ACC112 (cell line): ENCODE measurements around the gene CDH18.

Experiments
- H2AFZ ChIP-seq: fragments of 200-600 bp; sonication (generic); one replicate; pipeline ENCODE4 v1.6.0; 2017; ENCODE audit warnings: antibody characterized with exemption, low read length; ENCODE audit not compliant: unreplicated experiment
- H3K27ac ChIP-seq: fragments of 200-600 bp; sonication (generic); 2 replicates; pipeline ENCODE4 v1.5.1; 2014; ENCODE audit warnings: low read depth, mild to moderate bottlenecking, antibody characterized with exemption, low read length, moderate library complexity
- H3K27me3 ChIP-seq: fragments of 200-600 bp; sonication (generic); 2 replicates; pipeline ENCODE4 v1.6.1; 2014; ENCODE audit warnings: mild to moderate bottlenecking, antibody characterized with exemption, low read length, moderate library complexity, mixed read lengths; ENCODE audit not compliant: insufficient read depth
- H3K36me3 ChIP-seq: fragments of 200-600 bp; sonication (generic); 2 replicates; pipeline ENCODE4 v1.6.1; 2016; ENCODE audit warnings: mild to moderate bottlenecking, antibody characterized with exemption, low read length, moderate library complexity, mixed read lengths; ENCODE audit not compliant: insufficient read depth
- H3K4me1 ChIP-seq: fragments of 200-600 bp; sonication (generic); one replicate; pipeline ENCODE4 v1.6.1; 2016; ENCODE audit warnings: low read length, mixed read lengths; ENCODE audit not compliant: insufficient read depth, unreplicated experiment, control insufficient read depth
- H3K4me3 ChIP-seq: fragments of 200-600 bp; sonication (generic); 2 replicates; pipeline ENCODE4 v1.5.1; 2014; ENCODE audit warnings: mild to moderate bottlenecking, low read depth, low read length
- H3K79me2 ChIP-seq: fragments of 200-600 bp; sonication (generic); one replicate; pipeline ENCODE4 v1.6.0; 2016; ENCODE audit warnings: low read length; ENCODE audit not compliant: control insufficient read depth, unreplicated experiment, insufficient read depth

Gene CDH18

GRCh38 chr5:19734776-19735175 is 253.2 kb downstream of the CDH18 start:
- Histone ChIP-seq H3K36me3 (no peaks in the 10 kb centered on the region), H3K79me2 (no peaks in the 10 kb centered on the region), H3K27ac (no peak overlapping the region), H2AFZ (no peak overlapping the region), H3K4me1 (no peaks in the 10 kb centered on the region), H3K27me3 (no peaks in the 10 kb centered on the region), H3K4me3 (no peak overlapping the region)

GRCh38 chr5:19733612-19734495 is 254.1 kb downstream of the CDH18 start:
- Histone ChIP-seq H3K27me3 (no peaks in the 10 kb centered on the region), H3K79me2 (no peaks in the 10 kb centered on the region), H3K27ac (no peak overlapping the region), H2AFZ (no peak overlapping the region), H3K4me1 (no peaks in the 10 kb centered on the region), H3K36me3 (no peaks in the 10 kb centered on the region), H3K4me3 (no peak overlapping the region)

GRCh38 chr5:19728571-19728970 is 259.4 kb downstream of the CDH18 start:
- no peaks in the 10 kb centered on the region for H3K36me3 ChIP-seq

GRCh38 chr5:19719109-19719508 is 268.9 kb downstream of the CDH18 start:
- Histone ChIP-seq H3K4me1 (no peaks in the 10 kb centered on the region), H3K27me3 (no peaks in the 10 kb centered on the region), H3K79me2 (no peaks in the 10 kb centered on the region), H3K36me3 (no peaks in the 10 kb centered on the region), H3K27ac (no peak overlapping the region), H3K4me3 (no peak overlapping the region), H2AFZ (no peak overlapping the region)

More at GRCh38 chr5:19728571-19728970, 259.4 kb downstream of the CDH18 start:
- H3K4me1 ChIP-seq: no peaks in the 10 kb centered on the region
- no peaks in the 10 kb centered on the region for H3K79me2 ChIP-seq
- peak overlapping the region; percentile 21 for H2AFZ ChIP-seq
- H3K27ac ChIP-seq: no peak overlapping the region
- no peaks in the 10 kb centered on the region for H3K27me3 ChIP-seq
- no peak overlapping the region for H3K4me3 ChIP-seq

- peak overlapping the region; percentile 57 for H2AFZ ChIP-seq
- H3K27ac ChIP-seq: no peak overlapping the region
- H3K27me3 ChIP-seq: no peaks in the 10 kb centered on the region
Measured at GRCh38 chr5:19713740-19714139, 274.3 kb downstream of the CDH18 start.

GRCh38 chr5:19709403-19709802 is 278.6 kb downstream of the CDH18 start:
- H3K4me1 ChIP-seq: no peaks in the 10 kb centered on the region
- H3K27me3 ChIP-seq: no peaks in the 10 kb centered on the region
- H3K4me3 ChIP-seq: no peak overlapping the region
- no peaks in the 10 kb centered on the region for H3K36me3 ChIP-seq
- H3K79me2 ChIP-seq: no peaks in the 10 kb centered on the region
- no peak overlapping the region for H2AFZ ChIP-seq
- H3K27ac ChIP-seq: no peak overlapping the region

More at GRCh38 chr5:19713740-19714139, 274.3 kb downstream of the CDH18 start:
- no peaks in the 10 kb centered on the region for H3K79me2 ChIP-seq
- peak overlapping the region; percentile 4; the same call in 1 of the 2 replicates for H3K4me3 ChIP-seq
- no peaks in the 10 kb centered on the region for H3K36me3 ChIP-seq
- no peaks in the 10 kb centered on the region for H3K4me1 ChIP-seq

- no peak overlapping the region for H2AFZ ChIP-seq
- no peak overlapping the region for H3K27ac ChIP-seq
- H3K4me1 ChIP-seq: no peaks in the 10 kb centered on the region
- no peaks in the 10 kb centered on the region for H3K79me2 ChIP-seq
- no peaks in the 10 kb centered on the region for H3K27me3 ChIP-seq
- H3K36me3 ChIP-seq: no peaks in the 10 kb centered on the region
- H3K4me3 ChIP-seq: no peak overlapping the region
Measured at GRCh38 chr5:19706776-19707175, 281.2 kb downstream of the CDH18 start.

- no peak overlapping the region for H3K27ac ChIP-seq
- H3K79me2 ChIP-seq: no peaks in the 10 kb centered on the region
- H2AFZ ChIP-seq: no peak overlapping the region
- no peaks in the 10 kb centered on the region for H3K4me1 ChIP-seq
- no peaks in the 10 kb centered on the region for H3K27me3 ChIP-seq
- no peaks in the 10 kb centered on the region for H3K36me3 ChIP-seq
- H3K4me3 ChIP-seq: no peak overlapping the region
Measured at GRCh38 chr5:19701731-19702130, 286.3 kb downstream of the CDH18 start.

- H3K4me3 ChIP-seq: no peak overlapping the region
- no peak overlapping the region for H2AFZ ChIP-seq
- no peak overlapping the region for H3K27ac ChIP-seq
- no peaks in the 10 kb centered on the region for H3K4me1 ChIP-seq
- H3K27me3 ChIP-seq: no peaks in the 10 kb centered on the region
- no peaks in the 10 kb centered on the region for H3K79me2 ChIP-seq
- no peaks in the 10 kb centered on the region for H3K36me3 ChIP-seq
Measured at GRCh38 chr5:19694949-19695611, 292.9 kb downstream of the CDH18 start.

GRCh38 chr5:19690978-19691377 is 297.0 kb downstream of the CDH18 start:
- Histone ChIP-seq H3K4me3 (no peak overlapping the region), H3K4me1 (no peaks in the 10 kb centered on the region), H3K27ac (no peak overlapping the region), H3K79me2 (no peaks in the 10 kb centered on the region), H3K36me3 (no peaks in the 10 kb centered on the region), H2AFZ (no peak overlapping the region), H3K27me3 (no peaks in the 10 kb centered on the region)

- no peaks in the 10 kb centered on the region for H3K79me2 ChIP-seq
- H2AFZ ChIP-seq: no peak overlapping the region
- H3K4me1 ChIP-seq: no peaks in the 10 kb centered on the region
- H3K27me3 ChIP-seq: no peaks in the 10 kb centered on the region
- no peaks in the 10 kb centered on the region for H3K36me3 ChIP-seq
- H3K4me3 ChIP-seq: no peak overlapping the region
- no peak overlapping the region for H3K27ac ChIP-seq
Measured at GRCh38 chr5:19685473-19685872, 302.5 kb downstream of the CDH18 start.
